GM12878 (cell line): ENCODE results near the gene TKTL1. TPM values are rescaled to one million over a fixed set of nuclear protein-coding genes. Genes with fewer than 3 reads are reported as not detected.
A peak's percentile ranks its signal among the peaks of the same experiment; 100 is the strongest.

ENCODE experiments used
- EGR1 ChIP-seq, 2 experiments: IDR thresholded peaks; 1 replicate in 1 of 2; 2 replicates in 1 of 2; pipeline ENCODE4 v1.6.1; 2011 to 2012; ENCODE audit warnings: low read depth in 2 of 2, low read length in 2 of 2, borderline replicate concordance in 1 of 2, mild to moderate bottlenecking in 1 of 2, moderate library complexity in 1 of 2
- IKZF2 ChIP-seq, 2 experiments: fragments of 450-650 bp; IDR thresholded peaks; 2 replicates each; pipeline ENCODE4 v1.6.1; 2017; ENCODE audit warnings: mild to moderate bottlenecking in 2 of 2, moderate library complexity in 2 of 2
- JUNB ChIP-seq: IDR thresholded peaks from 2 replicates; pipeline ENCODE4 v1.6.1; 2016; ENCODE audit warnings: antibody characterized with exemption, mild to moderate bottlenecking
- RCOR1 ChIP-seq: conservative IDR thresholded peaks from 2 replicates; pipeline ENCODE4 v1.6.1; 2012; ENCODE audit warnings: low read depth, low read length, improper control_type of control experiment
- SKIL ChIP-seq: fragments of 450-650 bp; IDR thresholded peaks from 2 replicates; pipeline ENCODE4 v1.6.1; 2017; ENCODE audit warnings: mild to moderate bottlenecking, low read depth, inconsistent platforms; ENCODE audit not compliant: poor library complexity, severe bottlenecking
- TARDBP ChIP-seq: IDR thresholded peaks from 2 replicates; pipeline ENCODE4 v1.6.1; 2016; ENCODE audit warnings: borderline replicate concordance
- polyA plus RNA-seq, 11 experiments: library from polyadenylated mRNA; depleted of rRNA in 4 of 11; unstranded in 6 of 11; stranded (reverse) in 5 of 11; fragments of >200 nt; fragmentation: Nextera tagmentation in 4 of 11; fragmentation: Illumina TruSeq in 1 of 11; extraction: Ambion mirVana in 4 of 11; extraction: Trizol in 1 of 11; gene quantifications; 1 replicate in 1 of 11; 2 replicates in 10 of 11; pipeline versions ENCODE4 v1.2.1 to v1.2.3, GENCODE V29; 2011 to 2016; ENCODE audit warnings: inconsistent platforms in 2 of 11, missing spikeins in 2 of 11, low read depth in 1 of 11
- total RNA-seq, 4 experiments: library from RNA; depleted of rRNA in 3 of 4; stranded (reverse); fragments of >200 nt in 3 of 4; fragmentation: Illumina TruSeq in 1 of 4; extraction: Trizol in 1 of 4; gene quantifications; 2 replicates each; pipeline versions ENCODE4 v1.2.1 to v1.2.3, GENCODE V29; 2013 to 2021
- TF ChIP-seq, protein P1 (sequence below): fragments of 450-650 bp; IDR thresholded peaks from 2 replicates; pipeline ENCODE4 v1.6.1; 2016; ENCODE audit warnings: mild to moderate bottlenecking

TKTL1 gene
- total and polyA plus RNA-seq, 10 of the 15 experiments (the other 5 are each of a cell fraction or from before 2014, with no cell fraction given): 0.01 to 0.07 TPM; not detected in 8

GRCh38 chrX:154369449-154370299, 74.1 kb downstream of the TKTL1 start (continued):
- TF ChIP-seq RCOR1 (no peak), TARDBP (peak; percentile 49; the same call in 1 of the 2 replicates), IKZF2 (IDR thresholded peaks at IDR 0.05) (peak in 1 of 2 experiments; percentile 46; a peak in 1 of 4 replicates), SKIL (peak; percentile 81), JUNB (peak; percentile 62; the same call in 1 of the 2 replicates), EGR1 (IDR thresholded peaks at IDR 0.05; ENCODE audit: borderline replicate concordance in 1 of 2, low read depth in 2 of 2, low read length in 2 of 2) (peak in 1 of 2 experiments; percentile 49; a peak in 1 of 3 replicates)
- TF ChIP-seq, protein P1, sequence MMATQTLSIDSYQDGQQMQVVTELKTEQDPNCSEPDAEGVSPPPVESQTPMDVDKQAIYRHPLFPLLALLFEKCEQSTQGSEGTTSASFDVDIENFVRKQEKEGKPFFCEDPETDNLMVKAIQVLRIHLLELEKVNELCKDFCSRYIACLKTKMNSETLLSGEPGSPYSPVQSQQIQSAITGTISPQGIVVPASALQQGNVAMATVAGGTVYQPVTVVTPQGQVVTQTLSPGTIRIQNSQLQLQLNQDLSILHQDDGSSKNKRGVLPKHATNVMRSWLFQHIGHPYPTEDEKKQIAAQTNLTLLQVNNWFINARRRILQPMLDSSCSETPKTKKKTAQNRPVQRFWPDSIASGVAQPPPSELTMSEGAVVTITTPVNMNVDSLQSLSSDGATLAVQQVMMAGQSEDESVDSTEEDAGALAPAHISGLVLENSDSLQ: no peak
